ENCODE data around the gene DCAF10. TPM values are rescaled to one million over a fixed set of nuclear protein-coding genes. Genes with fewer than 3 reads are reported as not detected.
A peak's percentile ranks its signal among the peaks of the same experiment; 100 is the strongest.

Gene DCAF10
- total RNA-seq, 1 donor from 2014 or later: 20.7 TPM

GRCh38 chr9:37775216-37775919 lies 25.2 kb upstream of the DCAF10 start:
- TF ChIP-seq CTCF (IDR thresholded peaks at IDR 0.05; ENCODE audit: insufficient read depth, low read length, poor library complexity, severe bottlenecking): no peak
- H3K36me3 ChIP-seq (ENCODE audit: control insufficient read depth, insufficient read depth, low read length): peaks cover 1% of the 10 kb centered on the region
- no peak for DNase-seq (ENCODE audit: low read depth)

GRCh38 chr9:37776328-37776727 lies 24.3 kb upstream of the DCAF10 start:
- H3K36me3 ChIP-seq (ENCODE audit: control insufficient read depth, insufficient read depth, low read length): peaks cover 1% of the 10 kb centered on the region
- no peak for DNase-seq (ENCODE audit: low read depth)
- H3K4me3 ChIP-seq (ENCODE audit: low read depth, low read length): no peak overlapping the region
- no peak for TF ChIP-seq CTCF (IDR thresholded peaks at IDR 0.05; ENCODE audit: insufficient read depth, low read length, poor library complexity, severe bottlenecking)
- H3K27me3 ChIP-seq (ENCODE audit: control insufficient read depth, insufficient read depth, low read length): no peaks in the 10 kb centered on the region

More at GRCh38 chr9:37775216-37775919, 25.2 kb upstream of the DCAF10 start:
- H3K4me3 ChIP-seq (ENCODE audit: low read depth, low read length): no peak overlapping the region
- no peaks in the 10 kb centered on the region for H3K27me3 ChIP-seq (ENCODE audit: control insufficient read depth, insufficient read depth, low read length)

- no peaks in the 10 kb centered on the region for H3K27me3 ChIP-seq (ENCODE audit: control insufficient read depth, insufficient read depth, low read length)
- no peak overlapping the region for H3K4me3 ChIP-seq (ENCODE audit: low read depth, low read length)
- DNase-seq (ENCODE audit: low read depth): no peak
- no peak for TF ChIP-seq CTCF (IDR thresholded peaks at IDR 0.05; ENCODE audit: insufficient read depth, low read length, poor library complexity, severe bottlenecking)
- peaks cover 2% of the 10 kb centered on the region for H3K36me3 ChIP-seq (ENCODE audit: control insufficient read depth, insufficient read depth, low read length)
These were observed 22.1 kb upstream of the DCAF10 start for GRCh38 chr9:37778534-37778933.

- no peak for TF ChIP-seq CTCF (IDR thresholded peaks at IDR 0.05; ENCODE audit: insufficient read depth, low read length, poor library complexity, severe bottlenecking)
- Histone ChIP-seq H3K4me3 (ENCODE audit: low read depth, low read length) (peak overlapping the region; percentile 65), H3K36me3 (ENCODE audit: control insufficient read depth, insufficient read depth, low read length) (peaks cover 1% of the 10 kb centered on the region), H3K27me3 (ENCODE audit: control insufficient read depth, insufficient read depth, low read length) (no peaks in the 10 kb centered on the region)
- DNase-seq (ENCODE audit: low read depth): no peak
These were observed 16.3 kb upstream of the DCAF10 start for GRCh38 chr9:37784291-37784615.

GRCh38 chr9:37784616-37785483 lies 15.7 kb upstream of the DCAF10 start, which contains the start of gene EXOSC3:
Gene EXOSC3 (minus strand): TSS chr9:37785064. CDS start chr9:37785044, 20 bp downstream.
- Histone ChIP-seq H3K36me3 (ENCODE audit: control insufficient read depth, insufficient read depth, low read length) (peaks cover 1% of the 10 kb centered on the region), H3K4me3 (ENCODE audit: low read depth, low read length) (peak within 1 kb of the TSS; percentile 65), H3K27me3 (ENCODE audit: control insufficient read depth, insufficient read depth, low read length) (no peaks in the 10 kb centered on the region)
- TF ChIP-seq CTCF (IDR thresholded peaks at IDR 0.05; ENCODE audit: insufficient read depth, low read length, poor library complexity, severe bottlenecking): peak; percentile 7
- DNase-seq (ENCODE audit: low read depth): peak; percentile 65
